WTC11 (cell line): ENCODE results near the gene SKI. TPM values are rescaled to one million over a fixed set of nuclear protein-coding genes. Genes with fewer than 3 reads are reported as not detected.

Source experiments
- ATAC-seq: fragments of 200-7000 bp; cut with Tn5 transposase; 2 replicates; pipeline ENCODE4 v1.10.0; 2021; ENCODE audit warnings: mild to moderate bottlenecking, moderate library complexity
- CTCF ChIA-PET: fragments of 300-600 bp; sonication (Branson Sonifier 250); formaldehyde crosslinking; loops from one replicate; lab custom pipeline; 2021; ENCODE audit warnings: antibody characterized with exemption; lab: Charles Lee
- POLR2A ChIA-PET: fragments of 350-600 bp; sonication (Branson Sonifier 250); formaldehyde crosslinking; loops from one replicate; lab custom pipeline; 2021; ENCODE audit warnings: antibody characterized with exemption; lab: Charles Lee
- DNase-seq: peaks from one replicate; pipeline ENCODE4 v3.0.0; 2021; ENCODE audit warnings: low spot score
- H3K27ac Mint-ChIP-seq: 2 replicates; pipeline ENCODE4 v1.8.0; 2021; ENCODE audit warnings: mixed read lengths
- H3K27me3 Mint-ChIP-seq: 2 replicates; pipeline ENCODE4 v1.8.0; 2021; ENCODE audit warnings: low read depth, mild to moderate bottlenecking, moderate library complexity, mixed read lengths
- H3K36me3 Mint-ChIP-seq: 2 replicates; pipeline ENCODE4 v1.8.0; 2021; ENCODE audit warnings: mixed read lengths
- H3K4me1 Mint-ChIP-seq: 2 replicates; pipeline ENCODE4 v1.8.0; 2022; ENCODE audit warnings: mixed read lengths
- H3K4me3 Mint-ChIP-seq: 2 replicates; pipeline ENCODE4 v1.8.0; 2021; ENCODE audit warnings: mild to moderate bottlenecking, moderate library complexity, mixed read lengths
- H3K9me3 Mint-ChIP-seq: 2 replicates; pipeline ENCODE4 v1.8.0; 2021; ENCODE audit warnings: mixed read lengths
- ARID4B ChIP-seq: sonication (generic); formaldehyde crosslinking; IDR thresholded peaks from 2 replicates; pipeline ENCODE4 v1.8.0; 2023; ENCODE audit warnings: missing genetic modification reagents, mild to moderate bottlenecking, borderline replicate concordance
- CBFB ChIP-seq: sonication (generic); formaldehyde crosslinking; IDR thresholded peaks from 2 replicates; pipeline ENCODE4 v1.8.1; 2022; ENCODE audit warnings: mild to moderate bottlenecking, low read depth, missing genetic modification reagents
- ETV6 ChIP-seq: sonication (generic); formaldehyde crosslinking; IDR thresholded peaks from 2 replicates; pipeline ENCODE4 v1.8.1; 2022; ENCODE audit warnings: mild to moderate bottlenecking, missing genetic modification reagents
- HMGXB4 ChIP-seq: sonication (generic); formaldehyde crosslinking; IDR thresholded peaks from 2 replicates; pipeline ENCODE4 v1.8.1; 2023; ENCODE audit warnings: mild to moderate bottlenecking, moderate library complexity, missing genetic modification reagents
- MAX ChIP-seq: sonication (generic); formaldehyde crosslinking; IDR thresholded peaks from 2 replicates; pipeline ENCODE4 v1.8.0; 2022; ENCODE audit warnings: mild to moderate bottlenecking, missing genetic modification reagents
- NR2C2 ChIP-seq: sonication (generic); formaldehyde crosslinking; IDR thresholded peaks from 2 replicates; pipeline ENCODE4 v1.8.0; 2022; ENCODE audit warnings: mild to moderate bottlenecking, missing genetic modification reagents
- OVOL2 ChIP-seq: fragments of 250-450 bp; sonication (Bioruptor Pico); IDR thresholded peaks from 2 replicates; pipeline ENCODE4 v1.9.0; 2021; ENCODE audit warnings: mild to moderate bottlenecking, borderline replicate concordance
- PRRX2 ChIP-seq: fragments of 250-450 bp; sonication (Bioruptor Pico); IDR thresholded peaks from 2 replicates; pipeline ENCODE4 v1.8.0; 2021; ENCODE audit warnings: mild to moderate bottlenecking
- SP1 ChIP-seq: sonication (generic); formaldehyde crosslinking; conservative IDR thresholded peaks from 2 replicates; pipeline ENCODE4 v1.8.1; 2022; ENCODE audit warnings: missing genetic modification reagents
- STAT6 ChIP-seq: sonication (generic); formaldehyde crosslinking; conservative IDR thresholded peaks from 2 replicates; pipeline ENCODE4 v1.8.1; 2023; ENCODE audit warnings: mild to moderate bottlenecking, low read depth, missing genetic modification reagents, moderate library complexity
- ZBTB43 ChIP-seq: sonication (generic); formaldehyde crosslinking; IDR thresholded peaks from 2 replicates; pipeline ENCODE4 v1.8.1; 2023; ENCODE audit warnings: mild to moderate bottlenecking, missing genetic modification reagents
- ZNF121 ChIP-seq: sonication (generic); formaldehyde crosslinking; IDR thresholded peaks from 2 replicates; pipeline ENCODE4 v1.8.0; 2023; ENCODE audit warnings: missing genetic modification reagents
- ZNF138 ChIP-seq: sonication (generic); formaldehyde crosslinking; conservative IDR thresholded peaks from 2 replicates; pipeline ENCODE4 v1.8.1; 2022; ENCODE audit warnings: mild to moderate bottlenecking, moderate library complexity, missing genetic modification reagents
- ZNF281 ChIP-seq: sonication (generic); formaldehyde crosslinking; IDR thresholded peaks from 2 replicates; pipeline ENCODE4 v1.8.0; 2023; ENCODE audit warnings: mild to moderate bottlenecking, missing genetic modification reagents
- total RNA-seq: library from RNA; stranded (reverse); gene quantifications from 3 replicates; pipeline ENCODE4 v1.2.3, GENCODE V29; 2021
- TF ChIP-seq, protein P1 (sequence below): fragments of 200-600 bp; IDR thresholded peaks from 2 replicates; pipeline ENCODE4 v1.8.0; 2022; ENCODE audit warnings: antibody characterized with exemption
- TF ChIP-seq, protein P2 (sequence below): sonication (generic); formaldehyde crosslinking; IDR thresholded peaks from 2 replicates; pipeline ENCODE4 v1.8.1; 2023; ENCODE audit warnings: mild to moderate bottlenecking, missing genetic modification reagents, moderate library complexity

SKI gene
- total RNA-seq, 1 experiment from 2014 or later: 88.6 TPM

DNA sequence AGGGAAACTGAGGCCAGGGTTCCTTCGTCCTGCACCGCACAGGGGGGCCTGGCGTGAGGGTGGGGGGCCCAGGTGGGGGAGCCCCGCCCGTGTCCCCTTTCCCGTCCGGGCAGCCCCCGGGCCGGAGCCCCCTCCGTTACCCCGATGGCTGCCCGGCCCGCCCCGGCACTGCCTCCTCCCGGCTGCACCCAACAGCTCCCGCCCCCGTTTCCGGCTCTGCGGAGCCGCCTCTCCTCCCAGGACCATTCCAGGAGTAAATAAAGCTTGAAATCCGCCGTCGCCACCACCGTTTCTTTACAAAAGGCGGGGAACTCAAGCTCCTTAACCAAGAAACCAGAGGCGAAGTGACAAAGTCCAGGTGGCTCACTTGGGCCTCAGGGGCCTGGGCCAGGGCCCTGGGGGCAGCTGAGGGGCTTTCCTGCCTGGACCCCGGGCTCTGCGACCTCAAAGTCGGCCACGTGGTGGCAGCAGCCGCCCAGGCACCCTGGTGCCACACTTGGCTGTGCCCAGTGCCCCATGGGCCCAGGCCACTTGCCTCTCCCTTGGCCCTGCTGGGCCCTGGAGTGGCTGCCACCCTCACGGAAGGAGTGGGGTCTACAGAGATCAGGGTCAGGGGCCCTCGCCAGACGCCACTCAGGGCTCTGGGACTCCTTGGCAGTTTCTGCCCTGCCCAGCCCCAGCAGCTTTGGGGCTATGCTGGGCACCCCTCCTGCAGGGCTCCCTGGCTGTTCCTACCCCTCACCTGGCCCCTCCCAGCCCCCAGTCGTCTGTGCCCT lies 33.0 kb upstream of the SKI start:
- DNase-seq (peak; percentile 92), ATAC-seq (peak; percentile 73)
- no peaks in the 10 kb centered on the region; the same call in 1 of the 2 replicates for H3K27me3 Mint-ChIP-seq
- peak overlapping the region; percentile 80; the same call in 1 of the 2 replicates for H3K27ac Mint-ChIP-seq
- H3K36me3 Mint-ChIP-seq: peaks cover 2% of the 10 kb centered on the region; the same call in 1 of the 2 replicates
- TF ChIP-seq PRRX2 (CRISPR knock-in tag) (no peak), HMGXB4 (CRISPR knock-in tag) (0 out of 2 replicates have a peak, but pooled peaks have one; percentile 51), ZNF121 (CRISPR knock-in tag) (peak; percentile 17; the same call in 1 of the 2 replicates), OVOL2 (no peak), SP1 (CRISPR knock-in tag) (peak; percentile 59), ETV6 (0 out of 2 replicates have a peak, but pooled peaks have one; percentile 63), MAX (CRISPR knock-in tag) (peak; percentile 39; the same call in 1 of the 2 replicates), NR2C2 (CRISPR knock-in tag) (no peak), ZNF281 (0 out of 2 replicates have a peak, but pooled peaks have one; percentile 30)
- TF ChIP-seq, protein P1, sequence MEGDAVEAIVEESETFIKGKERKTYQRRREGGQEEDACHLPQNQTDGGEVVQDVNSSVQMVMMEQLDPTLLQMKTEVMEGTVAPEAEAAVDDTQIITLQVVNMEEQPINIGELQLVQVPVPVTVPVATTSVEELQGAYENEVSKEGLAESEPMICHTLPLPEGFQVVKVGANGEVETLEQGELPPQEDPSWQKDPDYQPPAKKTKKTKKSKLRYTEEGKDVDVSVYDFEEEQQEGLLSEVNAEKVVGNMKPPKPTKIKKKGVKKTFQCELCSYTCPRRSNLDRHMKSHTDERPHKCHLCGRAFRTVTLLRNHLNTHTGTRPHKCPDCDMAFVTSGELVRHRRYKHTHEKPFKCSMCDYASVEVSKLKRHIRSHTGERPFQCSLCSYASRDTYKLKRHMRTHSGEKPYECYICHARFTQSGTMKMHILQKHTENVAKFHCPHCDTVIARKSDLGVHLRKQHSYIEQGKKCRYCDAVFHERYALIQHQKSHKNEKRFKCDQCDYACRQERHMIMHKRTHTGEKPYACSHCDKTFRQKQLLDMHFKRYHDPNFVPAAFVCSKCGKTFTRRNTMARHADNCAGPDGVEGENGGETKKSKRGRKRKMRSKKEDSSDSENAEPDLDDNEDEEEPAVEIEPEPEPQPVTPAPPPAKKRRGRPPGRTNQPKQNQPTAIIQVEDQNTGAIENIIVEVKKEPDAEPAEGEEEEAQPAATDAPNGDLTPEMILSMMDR: peak; percentile 47; the same call in 1 of the 2 replicates
- TF ChIP-seq, protein P2, sequence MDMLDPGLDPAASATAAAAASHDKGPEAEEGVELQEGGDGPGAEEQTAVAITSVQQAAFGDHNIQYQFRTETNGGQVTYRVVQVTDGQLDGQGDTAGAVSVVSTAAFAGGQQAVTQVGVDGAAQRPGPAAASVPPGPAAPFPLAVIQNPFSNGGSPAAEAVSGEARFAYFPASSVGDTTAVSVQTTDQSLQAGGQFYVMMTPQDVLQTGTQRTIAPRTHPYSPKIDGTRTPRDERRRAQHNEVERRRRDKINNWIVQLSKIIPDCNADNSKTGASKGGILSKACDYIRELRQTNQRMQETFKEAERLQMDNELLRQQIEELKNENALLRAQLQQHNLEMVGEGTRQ (CRISPR knock-in tag): peak; percentile 56
- ChIA-PET POLR2A (interaction anchor here (0.7 to 2.1 kb wide), 6 partner anchors 9 to 187 kb away, joined by 3 to 6 read pairs (median 3); no protein-coding TSS in a partner anchor), CTCF (interaction anchor here (0.7 to 3.1 kb wide), 57 partner anchors 9 to 354 kb away, joined by 3 to 170 read pairs (median 5); partner anchors contain the start of genes MORN1, PANK4, PEX10 and RER1)
- no peaks in the 10 kb centered on the region for H3K9me3 Mint-ChIP-seq
- peak overlapping the region; percentile 79 for H3K4me3 Mint-ChIP-seq
- peaks cover 14% of the 10 kb centered on the region for H3K4me1 Mint-ChIP-seq

DNA sequence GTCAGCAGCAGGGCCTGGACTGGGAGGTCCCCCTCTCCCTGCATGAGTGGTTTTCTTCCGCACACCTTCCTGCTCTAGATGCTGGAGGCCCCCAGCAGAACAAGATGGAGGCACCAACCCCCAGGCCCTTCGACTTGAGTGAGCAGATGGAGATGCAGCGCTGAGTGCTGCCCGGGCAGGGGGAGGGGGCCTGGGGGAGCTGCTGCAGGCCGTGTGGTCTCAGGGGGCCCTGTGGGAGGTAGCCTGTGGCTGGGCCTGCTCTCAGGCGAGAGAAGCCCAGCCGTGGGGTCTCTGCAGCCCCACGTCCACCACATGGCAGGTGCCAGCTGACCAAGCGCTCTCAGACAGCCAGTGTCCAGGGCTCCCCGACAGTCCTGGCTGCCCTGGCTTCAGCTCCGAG lies 32.3 kb upstream of the SKI start:
- no peak overlapping the region for H3K27ac Mint-ChIP-seq
- peaks cover 2% of the 10 kb centered on the region; the same call in 1 of the 2 replicates for H3K36me3 Mint-ChIP-seq
- no peaks in the 10 kb centered on the region; the same call in 1 of the 2 replicates for H3K27me3 Mint-ChIP-seq
- ATAC-seq (no peak), DNase-seq (no peak)
- H3K4me1 Mint-ChIP-seq: peaks cover 11% of the 10 kb centered on the region
- no peak overlapping the region for H3K4me3 Mint-ChIP-seq
- CTCF ChIA-PET: interaction anchor here (1.0 to 3.1 kb wide), 24 partner anchors 10 to 287 kb away, joined by 3 to 170 read pairs (median 6); partner anchors contain the start of genes MORN1 and RER1
- H3K9me3 Mint-ChIP-seq: no peaks in the 10 kb centered on the region
- POLR2A ChIA-PET: interaction anchor here (1.9 to 2.1 kb wide), 2 partner anchors 8 to 186 kb away, joined by 6 read pairs; no protein-coding TSS in a partner anchor
- TF ChIP-seq CBFB (CRISPR knock-in tag) (no peak), ARID4B (CRISPR knock-in tag) (no peak), STAT6 (no peak), ZNF138 (CRISPR knock-in tag) (no peak), ZBTB43 (CRISPR knock-in tag) (no peak), ZNF121 (CRISPR knock-in tag) (no peak)
